OCI-LY7 (cell line): ENCODE measurements around the gene CCDC9B.

Experiments used
- EZH2phosphoT487 ChIP-seq: fragments of 200-600 bp; sonication (generic); IDR thresholded peaks from 2 replicates; pipeline ENCODE4 v1.6.1; 2018; ENCODE audit warnings: low read depth, borderline replicate concordance, mild to moderate bottlenecking, mixed run types, antibody characterized with exemption, low read length, moderate library complexity, mixed read lengths
- TF ChIP-seq, protein P1 (sequence below): fragments of 200-600 bp; sonication (generic); conservative IDR thresholded peaks from 2 replicates; pipeline ENCODE4 v1.5.1; 2014; ENCODE audit warnings: mild to moderate bottlenecking, antibody characterized with exemption, low read length, moderate library complexity, mixed read lengths

DNA sequence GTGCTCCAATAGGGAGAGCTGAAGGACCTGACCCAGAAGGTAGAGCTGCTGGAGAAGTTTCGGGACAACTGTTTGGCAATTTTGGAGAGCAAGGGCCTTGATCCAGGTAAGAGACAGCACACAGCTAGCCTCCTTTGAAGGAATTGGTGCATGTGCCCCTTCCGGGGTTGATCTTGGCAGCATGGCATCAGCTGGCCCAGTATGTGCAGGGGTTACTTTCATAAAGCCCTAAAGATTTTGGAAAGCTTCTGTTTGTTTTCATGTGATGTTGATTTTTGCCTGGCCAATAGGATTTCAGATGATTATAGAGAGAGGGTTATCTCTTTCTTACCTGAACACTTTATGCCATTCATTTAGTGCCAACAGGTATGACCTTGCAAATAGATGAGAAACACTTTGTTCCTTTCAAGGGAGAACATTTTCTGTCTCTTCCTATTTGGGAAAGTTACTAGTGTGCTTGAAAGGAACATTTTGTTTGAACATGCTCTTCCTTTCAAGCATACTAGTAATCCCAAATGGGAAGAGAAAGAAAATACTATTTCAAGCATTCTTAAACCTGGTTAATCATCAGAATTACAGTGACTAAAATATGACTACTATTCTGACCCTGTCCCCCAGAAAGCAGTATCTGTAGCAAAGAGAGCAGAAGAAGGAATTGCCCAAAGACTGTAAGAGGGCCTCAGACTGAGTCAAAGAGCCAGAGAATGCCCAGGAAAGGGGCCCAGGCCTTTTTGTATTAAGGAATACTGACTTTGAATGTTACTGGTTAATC, 49.3 kb upstream of the CCDC9B start:
- TF ChIP-seq, protein P1, sequence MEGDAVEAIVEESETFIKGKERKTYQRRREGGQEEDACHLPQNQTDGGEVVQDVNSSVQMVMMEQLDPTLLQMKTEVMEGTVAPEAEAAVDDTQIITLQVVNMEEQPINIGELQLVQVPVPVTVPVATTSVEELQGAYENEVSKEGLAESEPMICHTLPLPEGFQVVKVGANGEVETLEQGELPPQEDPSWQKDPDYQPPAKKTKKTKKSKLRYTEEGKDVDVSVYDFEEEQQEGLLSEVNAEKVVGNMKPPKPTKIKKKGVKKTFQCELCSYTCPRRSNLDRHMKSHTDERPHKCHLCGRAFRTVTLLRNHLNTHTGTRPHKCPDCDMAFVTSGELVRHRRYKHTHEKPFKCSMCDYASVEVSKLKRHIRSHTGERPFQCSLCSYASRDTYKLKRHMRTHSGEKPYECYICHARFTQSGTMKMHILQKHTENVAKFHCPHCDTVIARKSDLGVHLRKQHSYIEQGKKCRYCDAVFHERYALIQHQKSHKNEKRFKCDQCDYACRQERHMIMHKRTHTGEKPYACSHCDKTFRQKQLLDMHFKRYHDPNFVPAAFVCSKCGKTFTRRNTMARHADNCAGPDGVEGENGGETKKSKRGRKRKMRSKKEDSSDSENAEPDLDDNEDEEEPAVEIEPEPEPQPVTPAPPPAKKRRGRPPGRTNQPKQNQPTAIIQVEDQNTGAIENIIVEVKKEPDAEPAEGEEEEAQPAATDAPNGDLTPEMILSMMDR = no peak
- no peak for TF ChIP-seq EZH2phosphoT487
